Adrenal gland (tissue), 5 donors: ENCODE data around the gene TUBGCP2.

Experiments used
- POLR2A ChIP-seq, 2 donors: fragments of 450-650 bp; IDR thresholded peaks; one replicate each; pipeline ENCODE4 v1.6.1; 2017; ENCODE audit warnings: antibody characterized with exemption in 2 of 2, mild to moderate bottlenecking in 2 of 2, moderate library complexity in 1 of 2
- TF ChIP-seq, protein P1 (sequence below), 6 experiments: fragments of 450-650 bp in 4 of 6; fragments of 200-600 bp in 2 of 6; sonication (generic) in 1 of 6; IDR thresholded peaks; 1 replicate in 5 of 6; 2 replicates in 1 of 6; pipeline versions ENCODE4 v1.5.1 to v1.8.0; 2016 to 2021; ENCODE audit warnings: antibody characterized with exemption in 6 of 6, mild to moderate bottlenecking in 2 of 6, moderate library complexity in 1 of 6
- donor health status: DM: no; HTN: no; CAD: no.

DNA sequence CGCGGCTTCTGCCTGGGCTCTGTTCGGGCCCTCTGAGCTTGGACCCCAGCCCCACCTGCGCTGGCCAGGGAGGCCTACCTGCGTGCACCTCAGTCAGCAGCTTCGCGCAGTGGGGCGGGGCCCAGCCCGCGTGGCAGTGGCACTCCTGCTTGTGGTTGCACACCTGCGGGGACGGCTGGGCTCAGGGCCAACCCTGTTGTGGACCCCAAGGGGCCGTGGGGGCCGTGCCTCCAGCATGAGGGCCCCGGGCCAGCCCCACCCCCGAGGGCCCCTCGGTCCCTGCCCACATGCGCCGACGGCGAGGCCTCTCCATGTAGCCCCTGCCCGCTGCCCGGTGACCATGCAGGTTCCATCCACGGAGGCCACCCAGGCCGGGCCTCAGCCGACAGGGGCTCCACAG is 39.3 kb downstream of the TUBGCP2 start:
- TF ChIP-seq, protein P1, sequence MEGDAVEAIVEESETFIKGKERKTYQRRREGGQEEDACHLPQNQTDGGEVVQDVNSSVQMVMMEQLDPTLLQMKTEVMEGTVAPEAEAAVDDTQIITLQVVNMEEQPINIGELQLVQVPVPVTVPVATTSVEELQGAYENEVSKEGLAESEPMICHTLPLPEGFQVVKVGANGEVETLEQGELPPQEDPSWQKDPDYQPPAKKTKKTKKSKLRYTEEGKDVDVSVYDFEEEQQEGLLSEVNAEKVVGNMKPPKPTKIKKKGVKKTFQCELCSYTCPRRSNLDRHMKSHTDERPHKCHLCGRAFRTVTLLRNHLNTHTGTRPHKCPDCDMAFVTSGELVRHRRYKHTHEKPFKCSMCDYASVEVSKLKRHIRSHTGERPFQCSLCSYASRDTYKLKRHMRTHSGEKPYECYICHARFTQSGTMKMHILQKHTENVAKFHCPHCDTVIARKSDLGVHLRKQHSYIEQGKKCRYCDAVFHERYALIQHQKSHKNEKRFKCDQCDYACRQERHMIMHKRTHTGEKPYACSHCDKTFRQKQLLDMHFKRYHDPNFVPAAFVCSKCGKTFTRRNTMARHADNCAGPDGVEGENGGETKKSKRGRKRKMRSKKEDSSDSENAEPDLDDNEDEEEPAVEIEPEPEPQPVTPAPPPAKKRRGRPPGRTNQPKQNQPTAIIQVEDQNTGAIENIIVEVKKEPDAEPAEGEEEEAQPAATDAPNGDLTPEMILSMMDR (IDR thresholded peaks at IDR 0.05): no peak
- TF ChIP-seq POLR2A (IDR thresholded peaks at IDR 0.05): no peak
